Adrenal gland (tissue), 5 donors: ENCODE data around the gene STN1.

ENCODE experiments used
- POLR2A ChIP-seq, 2 donors: fragments of 450-650 bp; IDR thresholded peaks; one replicate each; pipeline ENCODE4 v1.6.1; 2017; ENCODE audit warnings: antibody characterized with exemption in 2 of 2, mild to moderate bottlenecking in 2 of 2, moderate library complexity in 1 of 2
- TF ChIP-seq, protein P1 (sequence below), 6 experiments: fragments of 450-650 bp in 4 of 6; fragments of 200-600 bp in 2 of 6; sonication (generic) in 1 of 6; IDR thresholded peaks; 1 replicate in 5 of 6; 2 replicates in 1 of 6; pipeline versions ENCODE4 v1.5.1 to v1.8.0; 2016 to 2021; ENCODE audit warnings: antibody characterized with exemption in 6 of 6, mild to moderate bottlenecking in 2 of 6, moderate library complexity in 1 of 6
- donor health status: DM: no; HTN: no; CAD: no.

DNA sequence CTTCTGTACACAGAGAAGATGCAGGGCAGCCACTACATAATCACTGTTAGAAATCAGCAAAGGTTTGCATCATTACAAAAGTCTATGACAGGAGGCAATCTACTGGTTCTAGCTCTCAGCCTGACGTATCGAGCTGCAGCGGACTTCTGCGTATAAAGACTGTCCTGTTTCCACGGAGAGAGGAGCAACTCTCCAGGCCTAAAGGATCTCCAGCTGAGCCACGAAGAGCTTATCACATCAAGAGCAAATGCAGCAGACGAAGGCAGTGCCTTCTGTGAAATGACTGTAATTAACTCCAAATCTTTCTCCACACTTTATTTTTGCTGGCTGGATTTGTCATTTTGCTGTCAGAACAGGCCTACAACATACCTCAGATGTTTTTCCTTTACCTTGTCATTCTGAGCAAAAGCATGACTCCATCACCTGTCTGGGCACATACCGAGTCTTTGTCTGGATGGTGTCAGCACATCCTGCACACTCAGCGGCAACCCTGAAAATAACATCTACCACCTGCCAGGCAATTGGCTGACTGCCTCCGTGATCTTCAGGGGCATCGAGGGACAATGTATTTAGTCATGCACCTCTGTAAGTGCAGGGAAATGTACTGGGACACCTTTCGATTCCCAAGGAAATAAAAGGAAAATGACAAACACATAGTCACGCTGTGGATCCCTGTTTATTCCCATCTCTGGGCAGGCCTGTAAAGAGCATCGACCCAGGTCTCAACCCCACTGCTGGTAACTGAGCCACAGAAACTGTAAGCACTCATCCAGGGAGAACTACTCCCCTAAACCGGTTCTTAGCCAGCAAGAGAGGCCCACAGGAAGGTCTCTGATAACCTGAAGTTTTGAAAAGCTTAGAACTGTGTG, 36.3 kb downstream of the STN1 start:
- TF ChIP-seq, protein P1, sequence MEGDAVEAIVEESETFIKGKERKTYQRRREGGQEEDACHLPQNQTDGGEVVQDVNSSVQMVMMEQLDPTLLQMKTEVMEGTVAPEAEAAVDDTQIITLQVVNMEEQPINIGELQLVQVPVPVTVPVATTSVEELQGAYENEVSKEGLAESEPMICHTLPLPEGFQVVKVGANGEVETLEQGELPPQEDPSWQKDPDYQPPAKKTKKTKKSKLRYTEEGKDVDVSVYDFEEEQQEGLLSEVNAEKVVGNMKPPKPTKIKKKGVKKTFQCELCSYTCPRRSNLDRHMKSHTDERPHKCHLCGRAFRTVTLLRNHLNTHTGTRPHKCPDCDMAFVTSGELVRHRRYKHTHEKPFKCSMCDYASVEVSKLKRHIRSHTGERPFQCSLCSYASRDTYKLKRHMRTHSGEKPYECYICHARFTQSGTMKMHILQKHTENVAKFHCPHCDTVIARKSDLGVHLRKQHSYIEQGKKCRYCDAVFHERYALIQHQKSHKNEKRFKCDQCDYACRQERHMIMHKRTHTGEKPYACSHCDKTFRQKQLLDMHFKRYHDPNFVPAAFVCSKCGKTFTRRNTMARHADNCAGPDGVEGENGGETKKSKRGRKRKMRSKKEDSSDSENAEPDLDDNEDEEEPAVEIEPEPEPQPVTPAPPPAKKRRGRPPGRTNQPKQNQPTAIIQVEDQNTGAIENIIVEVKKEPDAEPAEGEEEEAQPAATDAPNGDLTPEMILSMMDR (IDR thresholded peaks at IDR 0.05), result no peak
- TF ChIP-seq POLR2A (IDR thresholded peaks at IDR 0.05), result no peak
